GM23338 (cell line): ENCODE results near the gene RFX3. TPM values are rescaled to one million over a fixed set of nuclear protein-coding genes. Genes with fewer than 3 reads are reported as not detected.

Experiments
- ATAC-seq: fragments of 200-7000 bp; cut with Tn5 transposase; 3 replicates; pipeline ENCODE4 v1.9.1; 2020
- DNase-seq: peaks from one replicate; pipeline ENCODE4 v3.0.0-alpha.2; 2015; ENCODE audit warnings: low spot score
- H2AFZ ChIP-seq: fragments of 200-600 bp; sonication (generic); 2 replicates; pipeline ENCODE4 v1.8.0; 2016; ENCODE audit warnings: antibody characterized with exemption, mild to moderate bottlenecking, moderate library complexity
- H3F3A ChIP-seq: fragments of 200-600 bp; sonication (generic); replicated peaks from 2 replicates; pipeline ENCODE4 v1.8.0; 2017; ENCODE audit warnings: antibody characterized with exemption, mixed run types, low read depth
- H3K27ac ChIP-seq: fragments of 200-600 bp; sonication (generic); 2 replicates; pipeline ENCODE4 v1.6.1; 2016; ENCODE audit warnings: low read depth
- H3K27me3 ChIP-seq: fragments of 200-600 bp; sonication (generic); 2 replicates; pipeline ENCODE4 v1.8.0; 2016; ENCODE audit warnings: mild to moderate bottlenecking, mixed run types, moderate library complexity; ENCODE audit not compliant: insufficient read depth
- H3K36me3 ChIP-seq: fragments of 200-600 bp; sonication (generic); 2 replicates; pipeline ENCODE4 v1.8.0; 2016; ENCODE audit warnings: mild to moderate bottlenecking; ENCODE audit not compliant: insufficient read depth
- H3K4me1 ChIP-seq: fragments of 200-600 bp; sonication (generic); 2 replicates; pipeline ENCODE4 v1.8.0; 2016; ENCODE audit warnings: mild to moderate bottlenecking, moderate library complexity; ENCODE audit not compliant: insufficient read depth
- H3K4me2 ChIP-seq: fragments of 200-600 bp; sonication (generic); 2 replicates; pipeline ENCODE4 v1.7.1; 2017; ENCODE audit warnings: mixed run types
- H3K4me3 ChIP-seq: fragments of 200-600 bp; sonication (generic); 2 replicates; pipeline ENCODE4 v1.6.1; 2016; ENCODE audit warnings: mixed run types
- H3K79me2 ChIP-seq: fragments of 200-600 bp; sonication (generic); replicated peaks from 2 replicates; pipeline ENCODE4 v1.8.0; 2017; ENCODE audit warnings: mild to moderate bottlenecking; ENCODE audit not compliant: insufficient read depth
- H3K9me2 ChIP-seq: fragments of 200-600 bp; sonication (generic); 2 replicates; pipeline ENCODE4 v1.8.0; 2017; ENCODE audit not compliant: insufficient read depth
- H4K20me1 ChIP-seq: fragments of 200-600 bp; sonication (generic); replicated peaks from 2 replicates; pipeline ENCODE4 v1.8.0; 2017; ENCODE audit warnings: mild to moderate bottlenecking; ENCODE audit not compliant: insufficient read depth
- H3K27ac Mint-ChIP-seq: 2 replicates; pipeline ENCODE4 v1.8.0; 2020; ENCODE audit warnings: inconsistent platforms, mild to moderate bottlenecking, moderate library complexity, mixed read lengths
- H3K27me3 Mint-ChIP-seq: 3 replicates; pipeline ENCODE4 v1.8.0; 2022; ENCODE audit warnings: low read depth, mild to moderate bottlenecking, moderate library complexity, mixed read lengths, inconsistent platforms; ENCODE audit not compliant: insufficient read depth, poor library complexity
- H3K36me3 Mint-ChIP-seq: 3 replicates; pipeline ENCODE4 v1.8.0; 2021; ENCODE audit warnings: low read depth, mild to moderate bottlenecking, inconsistent platforms, moderate library complexity, mixed read lengths
- H3K4me1 Mint-ChIP-seq: 3 replicates; pipeline ENCODE4 v1.8.0; 2020; ENCODE audit warnings: mild to moderate bottlenecking, inconsistent platforms, mixed read lengths
- H3K4me3 Mint-ChIP-seq: 3 replicates; pipeline ENCODE4 v1.8.0; 2021; ENCODE audit warnings: moderate library complexity, mild to moderate bottlenecking, inconsistent platforms, mixed read lengths
- H3K9me3 Mint-ChIP-seq: 3 replicates; pipeline ENCODE4 v1.8.0; 2020; ENCODE audit warnings: moderate library complexity, mild to moderate bottlenecking, inconsistent platforms, mixed read lengths
- CREB1 ChIP-seq: fragments of 250-450 bp; sonication (Bioruptor Pico); IDR thresholded peaks from 2 replicates; pipeline ENCODE4 v1.5.0; 2020; ENCODE audit warnings: low read depth, mild to moderate bottlenecking, moderate library complexity
- EZH2 ChIP-seq: fragments of 200-600 bp; sonication (generic); IDR thresholded peaks from one replicate; pipeline ENCODE4 v1.8.0; 2017; ENCODE audit warnings: antibody characterized with exemption, mild to moderate bottlenecking, low read depth; ENCODE audit not compliant: unreplicated experiment
- JUNB ChIP-seq: IDR thresholded peaks from one replicate; pipeline ENCODE4 v1.6.1; 2016; ENCODE audit warnings: antibody characterized with exemption; ENCODE audit not compliant: unreplicated experiment
- NANOG ChIP-seq: IDR thresholded peaks from 2 replicates; pipeline ENCODE4 v1.6.1; 2016; ENCODE audit warnings: antibody characterized with exemption, borderline replicate concordance
- POLR2AphosphoS5 ChIP-seq: IDR thresholded peaks from 2 replicates; pipeline ENCODE4 v1.6.1; 2016; ENCODE audit warnings: antibody characterized with exemption, low read depth
- ZNF114 ChIP-seq: fragments of 250-450 bp; sonication (Bioruptor Pico); IDR thresholded peaks from 2 replicates; pipeline ENCODE4 v1.5.0; 2020; ENCODE audit warnings: mild to moderate bottlenecking, moderate library complexity
- polyA plus RNA-seq: library from polyadenylated mRNA; unstranded; fragments of >200 nt; fragmentation: Nextera tagmentation; extraction: Ambion mirVana; gene quantifications from 2 replicates; pipeline ENCODE4 v1.2.1, GENCODE V29; 2016
- total RNA-seq: library from RNA; depleted of rRNA; stranded (reverse); fragments of >200 nt; shearing (Covaris generic); gene quantifications from 2 replicates; pipeline ENCODE4 v1.2.3, GENCODE V29; 2014
- TF ChIP-seq, protein P1 (sequence below): fragments of 250-450 bp; sonication (Bioruptor Pico); IDR thresholded peaks from 2 replicates; pipeline ENCODE4 v1.5.0; 2020; ENCODE audit warnings: mild to moderate bottlenecking, moderate library complexity
- TF ChIP-seq, protein P2 (sequence below), 2 experiments: fragments of 200-600 bp in 1 of 2; sonication (generic) in 1 of 2; conservative IDR thresholded peaks; 2 replicates each; pipeline versions ENCODE4 v1.5.1 to v1.6.1; 2016 to 2017; ENCODE audit warnings: antibody characterized with exemption in 2 of 2, low read depth in 2 of 2, mild to moderate bottlenecking in 2 of 2, moderate library complexity in 1 of 2

Gene RFX3
- total and polyA plus RNA-seq, 2 experiments from 2014 or later = 9.8 to 22.1 TPM

DNA sequence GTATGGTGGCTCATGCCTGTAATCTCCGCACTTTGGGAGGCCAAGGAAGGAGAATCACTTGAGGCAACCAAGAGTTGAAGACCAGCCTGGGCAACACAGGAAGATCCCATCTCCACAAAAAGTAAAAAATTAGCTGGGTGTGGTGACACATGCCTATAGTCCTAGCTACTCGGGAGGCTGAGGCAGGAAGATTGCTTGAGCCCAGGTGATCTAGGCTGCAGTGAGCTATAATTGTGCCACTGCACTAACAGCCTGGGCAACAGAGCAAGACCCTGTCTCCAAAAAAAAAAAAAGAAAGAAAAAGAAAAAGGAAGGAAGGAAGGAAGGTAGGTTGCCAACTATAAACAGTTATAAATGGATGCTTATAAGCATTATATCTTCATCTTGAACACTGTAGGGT lies 51.0 kb downstream of the RFX3 start (continued):
- TF ChIP-seq, protein P1, sequence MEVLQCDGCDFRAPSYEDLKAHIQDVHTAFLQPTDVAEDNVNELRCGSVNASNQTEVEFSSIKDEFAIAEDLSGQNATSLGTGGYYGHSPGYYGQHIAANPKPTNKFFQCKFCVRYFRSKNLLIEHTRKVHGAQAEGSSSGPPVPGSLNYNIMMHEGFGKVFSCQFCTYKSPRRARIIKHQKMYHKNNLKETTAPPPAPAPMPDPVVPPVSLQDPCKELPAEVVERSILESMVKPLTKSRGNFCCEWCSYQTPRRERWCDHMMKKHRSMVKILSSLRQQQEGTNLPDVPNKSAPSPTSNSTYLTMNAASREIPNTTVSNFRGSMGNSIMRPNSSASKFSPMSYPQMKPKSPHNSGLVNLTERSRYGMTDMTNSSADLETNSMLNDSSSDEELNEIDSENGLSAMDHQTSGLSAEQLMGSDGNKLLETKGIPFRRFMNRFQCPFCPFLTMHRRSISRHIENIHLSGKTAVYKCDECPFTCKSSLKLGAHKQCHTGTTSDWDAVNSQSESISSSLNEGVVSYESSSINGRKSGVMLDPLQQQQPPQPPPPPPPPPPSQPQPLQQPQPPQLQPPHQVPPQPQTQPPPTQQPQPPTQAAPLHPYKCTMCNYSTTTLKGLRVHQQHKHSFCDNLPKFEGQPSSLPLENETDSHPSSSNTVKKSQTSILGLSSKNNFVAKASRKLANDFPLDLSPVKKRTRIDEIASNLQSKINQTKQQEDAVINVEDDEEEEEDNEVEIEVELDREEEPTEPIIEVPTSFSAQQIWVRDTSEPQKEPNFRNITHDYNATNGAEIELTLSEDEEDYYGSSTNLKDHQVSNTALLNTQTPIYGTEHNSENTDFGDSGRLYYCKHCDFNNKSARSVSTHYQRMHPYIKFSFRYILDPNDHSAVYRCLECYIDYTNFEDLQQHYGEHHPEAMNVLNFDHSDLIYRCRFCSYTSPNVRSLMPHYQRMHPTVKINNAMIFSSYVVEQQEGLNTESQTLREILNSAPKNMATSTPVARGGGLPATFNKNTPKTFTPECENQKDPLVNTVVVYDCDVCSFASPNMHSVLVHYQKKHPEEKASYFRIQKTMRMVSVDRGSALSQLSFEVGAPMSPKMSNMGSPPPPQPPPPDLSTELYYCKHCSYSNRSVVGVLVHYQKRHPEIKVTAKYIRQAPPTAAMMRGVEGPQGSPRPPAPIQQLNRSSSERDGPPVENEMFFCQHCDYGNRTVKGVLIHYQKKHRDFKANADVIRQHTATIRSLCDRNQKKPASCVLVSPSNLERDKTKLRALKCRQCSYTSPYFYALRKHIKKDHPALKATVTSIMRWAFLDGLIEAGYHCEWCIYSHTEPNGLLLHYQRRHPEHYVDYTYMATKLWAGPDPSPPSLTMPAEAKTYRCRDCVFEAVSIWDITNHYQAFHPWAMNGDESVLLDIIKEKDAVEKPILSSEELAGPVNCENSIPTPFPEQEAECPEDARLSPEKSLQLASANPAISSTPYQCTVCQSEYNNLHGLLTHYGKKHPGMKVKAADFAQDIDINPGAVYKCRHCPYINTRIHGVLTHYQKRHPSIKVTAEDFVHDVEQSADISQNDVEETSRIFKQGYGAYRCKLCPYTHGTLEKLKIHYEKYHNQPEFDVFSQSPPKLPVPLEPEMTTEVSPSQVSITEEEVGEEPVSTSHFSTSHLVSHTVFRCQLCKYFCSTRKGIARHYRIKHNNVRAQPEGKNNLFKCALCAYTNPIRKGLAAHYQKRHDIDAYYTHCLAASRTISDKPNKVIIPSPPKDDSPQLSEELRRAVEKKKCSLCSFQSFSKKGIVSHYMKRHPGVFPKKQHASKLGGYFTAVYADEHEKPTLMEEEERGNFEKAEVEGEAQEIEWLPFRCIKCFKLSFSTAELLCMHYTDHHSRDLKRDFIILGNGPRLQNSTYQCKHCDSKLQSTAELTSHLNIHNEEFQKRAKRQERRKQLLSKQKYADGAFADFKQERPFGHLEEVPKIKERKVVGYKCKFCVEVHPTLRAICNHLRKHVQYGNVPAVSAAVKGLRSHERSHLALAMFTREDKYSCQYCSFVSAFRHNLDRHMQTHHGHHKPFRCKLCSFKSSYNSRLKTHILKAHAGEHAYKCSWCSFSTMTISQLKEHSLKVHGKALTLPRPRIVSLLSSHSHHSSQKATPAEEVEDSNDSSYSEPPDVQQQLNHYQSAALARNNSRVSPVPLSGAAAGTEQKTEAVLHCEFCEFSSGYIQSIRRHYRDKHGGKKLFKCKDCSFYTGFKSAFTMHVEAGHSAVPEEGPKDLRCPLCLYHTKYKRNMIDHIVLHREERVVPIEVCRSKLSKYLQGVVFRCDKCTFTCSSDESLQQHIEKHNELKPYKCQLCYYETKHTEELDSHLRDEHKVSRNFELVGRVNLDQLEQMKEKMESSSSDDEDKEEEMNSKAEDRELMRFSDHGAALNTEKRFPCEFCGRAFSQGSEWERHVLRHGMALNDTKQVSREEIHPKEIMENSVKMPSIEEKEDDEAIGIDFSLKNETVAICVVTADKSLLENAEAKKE (CRISPR knock-in tag) = no peak
- TF ChIP-seq, protein P2, sequence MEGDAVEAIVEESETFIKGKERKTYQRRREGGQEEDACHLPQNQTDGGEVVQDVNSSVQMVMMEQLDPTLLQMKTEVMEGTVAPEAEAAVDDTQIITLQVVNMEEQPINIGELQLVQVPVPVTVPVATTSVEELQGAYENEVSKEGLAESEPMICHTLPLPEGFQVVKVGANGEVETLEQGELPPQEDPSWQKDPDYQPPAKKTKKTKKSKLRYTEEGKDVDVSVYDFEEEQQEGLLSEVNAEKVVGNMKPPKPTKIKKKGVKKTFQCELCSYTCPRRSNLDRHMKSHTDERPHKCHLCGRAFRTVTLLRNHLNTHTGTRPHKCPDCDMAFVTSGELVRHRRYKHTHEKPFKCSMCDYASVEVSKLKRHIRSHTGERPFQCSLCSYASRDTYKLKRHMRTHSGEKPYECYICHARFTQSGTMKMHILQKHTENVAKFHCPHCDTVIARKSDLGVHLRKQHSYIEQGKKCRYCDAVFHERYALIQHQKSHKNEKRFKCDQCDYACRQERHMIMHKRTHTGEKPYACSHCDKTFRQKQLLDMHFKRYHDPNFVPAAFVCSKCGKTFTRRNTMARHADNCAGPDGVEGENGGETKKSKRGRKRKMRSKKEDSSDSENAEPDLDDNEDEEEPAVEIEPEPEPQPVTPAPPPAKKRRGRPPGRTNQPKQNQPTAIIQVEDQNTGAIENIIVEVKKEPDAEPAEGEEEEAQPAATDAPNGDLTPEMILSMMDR (conservative IDR thresholded peaks at IDR 0.05; ENCODE audit: low read depth in 2 of 2) = no peak
- TF ChIP-seq CREB1 (CRISPR knock-in tag) (no peak), NANOG (no peak), EZH2 (no peak)

DNA sequence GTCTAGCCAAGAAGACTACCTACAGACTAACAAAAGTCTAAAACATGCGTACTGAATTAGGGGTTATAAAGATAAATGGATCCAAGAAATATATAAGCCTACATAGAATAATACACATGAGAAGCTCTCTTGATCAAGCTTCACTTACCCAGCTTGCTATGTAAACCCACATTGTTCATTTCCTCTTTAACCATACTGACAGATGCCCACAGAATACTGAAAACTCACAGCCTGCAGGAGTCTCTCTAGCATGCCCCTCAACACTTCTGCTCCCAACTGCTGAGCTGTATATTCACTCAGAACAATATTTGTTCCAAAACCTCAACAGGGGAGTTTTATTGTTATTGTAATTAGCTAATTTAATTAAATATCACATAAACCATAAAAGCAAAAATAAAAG lies 52.4 kb downstream of the RFX3 start:
- H3K4me3 ChIP-seq = no peak overlapping the region
- peaks cover 7% of the 10 kb centered on the region; the same call in 2 of the 3 replicates for H3K36me3 Mint-ChIP-seq
- no peak for ATAC-seq
- no peak for TF ChIP-seq NANOG
- TF ChIP-seq, protein P1 (CRISPR knock-in tag) = no peak
- TF ChIP-seq POLR2AphosphoS5 = no peak
- no peak for TF ChIP-seq JUNB
- TF ChIP-seq ZNF114 = no peak
- no peak for TF ChIP-seq EZH2

More for the DNA sequence above, 52.4 kb downstream of the RFX3 start:
- Mint-ChIP-seq H3K9me3 (no peaks in the 10 kb centered on the region), H3K4me1 (peaks cover 18% of the 10 kb centered on the region), H3K4me3 (no peak overlapping the region), H3K27ac (0 out of 2 replicates have a peak overlapping the region, but pooled peaks have one; percentile 3), H3K27me3 (peaks cover 2% of the 10 kb centered on the region)
- H3K27me3 ChIP-seq = no peaks in the 10 kb centered on the region
- H3K9me2 ChIP-seq = no peaks in the 10 kb centered on the region
- peaks cover 19% of the 10 kb centered on the region; the same call in 1 of the 2 replicates for H3K79me2 ChIP-seq
- H3F3A ChIP-seq = no peaks in the 10 kb centered on the region
- H3K4me1 ChIP-seq = peaks cover 16% of the 10 kb centered on the region
- H3K27ac ChIP-seq = no peak overlapping the region
- no peak for DNase-seq
- H4K20me1 ChIP-seq = no peaks in the 10 kb centered on the region
- no peak overlapping the region for H3K4me2 ChIP-seq
- no peaks in the 10 kb centered on the region for H3K36me3 ChIP-seq
- H2AFZ ChIP-seq = no peak overlapping the region
